Activated CD4-positive, CD25-positive, alpha-beta regulatory T cell treated with anti-CD3 and anti-CD28 coated beads, Interleukin-2, amount 50 U/mL, for 24 hours (primary cell): ENCODE measurements around the gene EEF2K.
"Not testable (repeated sequence)": the region's sequence is repeated elsewhere in the genome, so short reads cannot be mapped to it uniquely, and the experiment has no call there.

Source experiments
- ATAC-seq, 2 donors: fragments of 150-1000 bp; cut with Tn5 transposase; one replicate each; pipeline ENCODE4 v1.10.0; 2021; ENCODE audit warnings: mild to moderate bottlenecking in 1 of 2, moderate library complexity in 1 of 2

Gene EEF2K

DNA sequence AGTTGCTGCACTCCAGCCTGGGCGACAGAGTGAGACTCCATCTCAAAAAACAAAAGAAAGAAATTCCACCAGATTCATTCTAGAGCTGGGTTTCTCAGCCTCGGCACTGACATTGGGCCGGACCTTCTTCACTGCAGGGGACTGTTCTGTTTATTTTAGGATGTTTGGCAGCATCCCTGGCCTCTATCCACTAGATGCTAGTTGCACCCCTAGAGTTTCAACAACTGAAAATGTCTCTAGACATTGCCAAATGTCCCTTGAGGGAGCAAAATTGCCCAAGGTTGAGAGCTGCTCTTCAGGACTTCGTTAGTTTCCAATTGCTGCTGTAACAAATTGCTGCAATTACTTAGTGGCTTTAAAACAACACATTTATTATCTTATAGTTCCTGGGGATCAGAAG is 7.2 kb downstream of the EEF2K start:
- ATAC-seq = no peak

DNA sequence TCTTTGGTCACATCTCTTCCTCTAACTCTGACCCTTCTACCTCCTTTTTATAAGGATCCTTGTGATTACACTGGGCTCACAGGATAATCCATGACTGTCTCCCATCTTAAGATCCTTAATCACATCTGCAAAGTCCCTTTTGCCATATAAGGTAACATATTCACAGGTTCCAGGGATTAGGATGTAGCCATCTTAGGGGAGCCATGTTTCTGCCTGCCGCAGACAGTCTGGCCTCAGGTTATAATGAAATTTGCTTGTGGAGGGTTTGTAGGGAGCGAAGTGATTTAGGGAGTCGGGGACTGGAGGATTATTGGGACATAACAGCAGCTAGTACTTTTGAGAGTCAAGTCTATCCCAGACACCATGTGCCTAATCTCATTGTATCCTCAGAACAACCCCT is 7.7 kb downstream of the EEF2K start:
- no peak for ATAC-seq

DNA sequence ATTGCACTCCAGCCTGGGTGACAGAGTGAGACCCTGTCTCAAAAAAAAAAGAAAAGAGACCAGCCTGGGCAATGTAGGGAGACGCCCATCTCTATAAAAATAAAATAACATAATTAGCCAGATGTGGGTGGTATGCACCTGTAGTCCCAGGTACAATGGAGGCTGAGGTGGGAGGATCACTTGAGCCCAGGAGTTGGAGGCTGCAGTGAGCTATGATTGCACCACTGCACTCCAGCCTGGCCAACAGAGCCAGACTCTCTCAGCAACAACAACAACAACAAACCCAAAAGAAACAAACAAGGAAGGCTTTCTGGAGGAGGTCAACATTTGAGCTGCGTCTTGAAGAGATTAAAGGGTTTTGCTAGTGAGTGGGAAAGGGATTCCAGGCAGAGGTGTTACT is 8.3 kb downstream of the EEF2K start:
- ATAC-seq = no peak

DNA sequence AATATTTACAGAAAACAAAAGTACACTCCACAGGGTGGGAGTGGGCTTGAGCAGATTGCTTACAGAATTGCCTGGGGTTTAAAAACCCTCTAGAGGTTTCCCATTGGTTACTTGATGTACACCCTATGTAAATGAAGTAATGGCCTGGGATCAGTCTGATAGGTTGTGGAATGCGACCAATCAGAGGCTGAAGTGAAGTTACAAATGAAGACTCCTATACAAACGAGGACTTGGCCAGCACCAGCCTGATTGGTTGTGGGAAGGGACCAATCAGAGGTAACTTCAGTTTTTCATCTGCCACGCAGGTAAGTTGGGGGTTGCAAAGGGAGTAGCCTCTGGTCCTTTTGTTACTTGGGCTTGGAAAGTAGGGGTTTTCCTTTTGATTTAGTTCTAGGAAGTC is 8.8 kb downstream of the EEF2K start:
- ATAC-seq = no peak

DNA sequence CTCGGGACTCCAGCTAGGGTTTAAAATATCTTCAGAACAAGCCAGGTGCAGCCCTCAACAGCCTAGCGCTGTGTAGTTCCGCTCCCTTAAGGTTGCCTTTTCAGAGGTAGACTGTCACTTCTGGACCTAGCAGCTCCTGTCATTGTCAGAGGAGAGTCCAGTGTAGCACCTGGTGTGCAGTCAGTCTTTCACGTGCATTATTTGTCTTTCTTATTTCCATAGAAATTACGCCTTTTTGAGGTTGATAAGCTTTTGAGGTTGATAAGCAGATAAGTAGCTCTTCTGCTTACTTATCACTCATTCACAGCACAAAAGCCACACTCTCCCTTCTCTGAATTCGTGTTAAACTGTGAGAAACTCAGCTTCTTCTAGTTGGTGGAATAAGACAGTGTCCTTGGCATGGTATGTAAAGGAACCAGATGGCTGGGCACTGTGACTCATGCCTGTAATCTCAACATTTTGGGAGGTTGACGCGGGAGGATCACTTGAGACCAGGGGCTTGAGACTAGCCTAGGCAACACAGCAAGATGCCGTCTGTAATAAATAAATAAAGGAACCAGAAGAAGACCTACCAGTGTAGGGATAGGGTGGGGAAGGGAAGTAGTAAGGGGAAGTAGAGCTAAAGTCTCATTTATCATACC is 10.2 kb downstream of the EEF2K start:
- peak; percentile 51 to 59 for ATAC-seq

DNA sequence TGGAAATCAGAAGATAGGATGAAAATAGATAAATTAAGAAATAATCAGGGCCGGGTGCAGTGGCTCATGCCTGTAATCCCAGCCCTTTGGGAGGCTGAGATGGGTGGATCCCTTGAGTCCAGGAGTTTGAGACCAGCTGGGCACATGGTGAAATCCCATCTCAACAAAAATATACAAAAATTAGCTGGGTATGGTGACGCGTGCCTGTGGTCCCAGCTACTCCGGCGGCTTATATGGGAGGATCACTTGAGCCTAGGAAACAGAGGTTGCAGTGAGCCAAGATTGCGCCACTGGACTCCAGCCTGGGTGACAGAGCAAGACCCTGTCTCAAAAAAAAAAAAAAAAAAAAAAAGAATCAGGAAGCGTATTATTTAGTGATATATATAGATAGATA is 10.8 kb downstream of the EEF2K start:
- not testable (repeated sequence) for ATAC-seq

DNA sequence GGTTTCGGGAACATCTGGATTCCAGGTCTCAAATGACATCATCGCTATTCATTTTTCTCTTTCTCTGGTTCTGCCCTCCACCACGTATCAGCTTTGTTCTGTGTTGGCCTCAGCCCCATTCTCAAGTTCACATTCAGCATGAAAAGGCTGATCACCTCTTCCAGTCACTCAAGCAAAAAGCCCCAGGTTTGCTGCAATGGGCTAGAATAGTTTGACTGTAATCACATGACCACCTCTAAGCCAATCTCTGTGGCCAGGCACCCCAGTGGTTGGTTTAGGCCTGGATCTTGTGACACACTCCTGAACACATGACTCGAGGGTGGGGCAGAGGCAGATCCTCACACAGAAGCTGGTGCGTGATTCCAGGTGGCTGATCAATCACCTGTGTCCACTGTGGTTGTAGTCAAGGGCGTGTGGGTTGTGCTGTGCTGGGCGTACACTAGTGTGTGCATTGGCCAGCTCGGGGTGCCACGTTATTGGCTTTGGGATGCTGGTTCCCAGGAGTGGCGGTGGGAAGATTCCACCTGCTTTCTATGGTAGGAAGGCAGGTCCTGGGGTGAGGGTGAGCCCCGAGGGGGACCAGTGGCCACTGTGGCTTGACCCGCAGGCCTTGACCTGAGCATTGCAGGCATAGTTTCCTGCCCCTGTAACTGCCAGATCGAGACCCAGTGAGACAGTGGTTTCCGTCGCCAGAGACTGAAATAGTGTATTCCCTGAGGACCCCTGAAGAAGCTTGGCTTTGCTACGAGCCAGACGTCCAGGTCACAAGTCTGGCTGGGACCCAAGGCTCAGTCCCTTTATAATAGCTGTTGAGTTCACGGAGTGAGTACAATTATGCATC is 12.0 kb downstream of the EEF2K start:
- peak; percentile 62 to 79 for ATAC-seq

DNA sequence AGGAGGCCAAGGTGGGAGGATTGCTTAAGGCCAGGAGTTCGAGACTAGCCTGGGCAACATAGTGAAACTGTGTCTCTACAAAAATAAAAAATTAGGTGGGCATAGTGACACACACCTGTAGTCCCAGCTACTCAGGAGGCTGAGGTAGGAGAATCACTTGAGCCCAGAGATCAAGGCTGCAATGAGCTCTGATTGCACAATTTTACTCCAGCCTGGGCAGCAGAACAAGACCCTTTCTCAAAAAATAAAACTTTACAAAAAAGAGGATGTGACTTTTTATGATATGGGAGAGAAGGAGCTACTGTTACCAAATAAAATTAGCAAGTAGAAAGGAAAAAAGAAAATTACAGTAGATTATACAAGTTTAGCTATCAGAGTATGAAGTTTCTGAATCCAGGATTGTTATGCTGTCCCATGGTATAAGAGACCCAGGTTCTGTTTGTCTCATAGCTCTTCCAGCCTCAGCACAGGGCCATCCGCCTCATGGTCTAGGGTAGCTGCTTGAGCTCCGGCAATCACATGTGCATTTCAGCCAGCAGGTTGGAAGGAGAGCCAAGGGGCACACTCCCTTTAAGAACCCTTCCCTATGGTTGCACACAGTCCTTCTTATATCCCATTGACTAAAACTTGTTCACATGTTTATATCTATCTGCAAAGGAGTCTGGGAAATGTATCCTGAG is 13.5 kb downstream of the EEF2K start:
- no peak for ATAC-seq

DNA sequence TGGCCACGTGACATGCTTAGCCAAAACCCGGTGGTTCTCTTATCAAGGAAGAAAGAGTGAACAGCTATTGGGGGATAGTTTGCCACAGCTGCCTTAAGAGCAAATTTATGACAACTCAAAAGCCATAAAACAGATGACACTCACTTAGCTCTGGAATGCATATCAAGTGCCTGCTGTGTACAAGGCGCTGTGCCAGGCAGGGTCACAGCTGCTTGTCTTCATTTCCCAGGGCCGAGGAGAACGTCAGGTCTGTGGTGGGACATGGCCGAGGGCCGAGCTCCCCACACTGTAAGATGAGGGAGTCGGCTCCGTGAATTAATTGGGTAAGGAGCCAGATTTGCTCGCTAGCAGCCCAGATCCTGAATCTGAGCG is 14.0 kb downstream of the EEF2K start:
- no peak for ATAC-seq

DNA sequence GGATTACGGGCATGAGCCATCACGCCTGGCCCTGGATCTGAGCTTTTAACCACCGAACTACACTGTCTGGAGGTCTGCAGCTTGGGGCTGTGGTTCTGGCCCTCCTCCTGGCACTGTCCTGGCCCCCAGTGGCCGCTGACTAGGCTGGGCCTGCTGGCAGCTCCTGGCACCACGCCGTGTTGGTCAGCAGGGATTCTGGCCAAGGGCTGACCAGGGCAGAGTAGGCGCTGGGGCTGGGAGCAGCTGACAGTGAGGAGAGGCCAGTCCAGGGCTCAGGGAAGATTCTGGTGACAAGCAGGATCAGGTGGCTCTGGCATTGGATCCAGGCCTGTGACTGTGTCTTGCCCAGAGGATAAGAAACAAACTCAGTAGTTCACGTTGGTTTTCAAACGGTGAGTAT is 14.6 kb downstream of the EEF2K start:
- ATAC-seq = no peak

DNA sequence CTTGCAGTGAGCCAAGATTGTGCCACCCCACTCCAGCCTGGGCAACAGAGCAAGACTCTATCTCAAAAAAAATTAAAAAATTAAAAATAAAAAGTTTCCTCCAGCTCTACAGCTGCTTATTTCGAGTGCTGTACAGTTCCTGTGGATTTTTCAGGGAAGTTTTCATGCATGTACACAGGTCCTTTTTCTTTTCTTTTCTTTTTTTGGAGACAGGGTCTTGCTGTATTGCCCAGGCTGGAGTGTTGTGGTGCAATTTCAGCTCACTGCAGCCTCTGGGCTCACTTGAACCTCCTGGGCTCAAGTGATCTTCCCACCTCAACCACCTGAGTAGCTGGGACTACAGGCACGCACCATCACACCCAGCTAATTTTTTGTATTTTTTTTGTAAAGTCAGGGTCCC is 15.9 kb downstream of the EEF2K start:
- ATAC-seq = no peak

DNA sequence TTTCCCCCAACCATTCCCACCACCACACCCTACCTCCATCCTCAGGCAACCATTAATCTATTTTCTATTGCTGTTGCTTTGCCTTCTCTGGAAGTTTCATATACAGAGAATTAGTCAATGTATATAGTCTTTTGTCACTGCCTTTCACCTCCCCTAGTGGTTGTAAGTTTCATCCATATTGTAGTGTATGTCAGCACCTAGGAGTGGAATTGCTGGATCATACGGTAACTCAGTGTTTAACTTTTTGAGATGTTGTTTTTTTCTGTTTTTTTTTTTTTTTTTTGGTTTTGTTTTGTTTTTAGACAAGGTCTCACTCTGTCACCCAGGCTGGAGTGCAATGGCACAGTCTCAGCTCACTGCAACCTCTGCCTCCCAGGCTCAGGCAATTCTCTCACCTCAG is 16.9 kb downstream of the EEF2K start:
- ATAC-seq = no peak

DNA sequence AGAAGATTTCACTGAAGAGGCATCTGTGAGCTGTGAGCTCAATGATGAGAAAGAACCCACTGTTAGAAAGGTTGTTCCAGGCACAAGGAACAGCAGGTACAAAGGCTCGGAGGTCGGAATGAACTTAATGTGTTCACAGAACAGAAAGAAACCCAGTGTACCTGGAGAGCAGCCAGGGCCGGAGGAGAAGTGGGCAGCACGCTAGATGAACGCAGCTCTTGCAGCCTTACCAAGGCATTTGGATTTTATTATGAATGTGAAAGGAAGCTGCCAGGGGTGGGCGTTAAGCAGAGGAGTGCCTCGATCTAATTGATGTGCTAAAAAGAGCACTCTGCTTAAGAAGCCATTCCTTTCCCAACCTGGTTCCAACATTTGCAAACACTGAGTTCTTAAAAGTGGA is 19.0 kb downstream of the EEF2K start:
- no peak for ATAC-seq

DNA sequence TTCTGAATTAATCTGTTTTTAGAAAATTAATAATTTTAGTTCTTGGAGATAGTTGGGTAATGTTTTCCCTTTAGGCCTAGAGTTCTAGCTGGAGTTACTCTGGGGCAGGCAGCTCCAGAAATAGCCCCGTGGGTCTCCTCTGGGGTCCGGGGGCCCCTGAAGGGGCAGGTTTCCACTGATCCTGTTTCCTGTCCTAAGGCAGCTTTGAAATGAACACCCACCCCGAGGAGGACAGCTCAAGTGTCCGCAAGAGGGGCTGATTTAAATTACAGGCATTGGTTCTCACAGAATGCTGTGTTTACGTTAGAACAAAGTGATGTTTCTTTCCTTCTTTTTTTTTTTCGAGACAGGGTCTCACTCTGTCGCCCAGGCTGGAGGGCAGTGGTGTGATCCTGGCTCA is 23.8 kb downstream of the EEF2K start:
- ATAC-seq = no peak

DNA sequence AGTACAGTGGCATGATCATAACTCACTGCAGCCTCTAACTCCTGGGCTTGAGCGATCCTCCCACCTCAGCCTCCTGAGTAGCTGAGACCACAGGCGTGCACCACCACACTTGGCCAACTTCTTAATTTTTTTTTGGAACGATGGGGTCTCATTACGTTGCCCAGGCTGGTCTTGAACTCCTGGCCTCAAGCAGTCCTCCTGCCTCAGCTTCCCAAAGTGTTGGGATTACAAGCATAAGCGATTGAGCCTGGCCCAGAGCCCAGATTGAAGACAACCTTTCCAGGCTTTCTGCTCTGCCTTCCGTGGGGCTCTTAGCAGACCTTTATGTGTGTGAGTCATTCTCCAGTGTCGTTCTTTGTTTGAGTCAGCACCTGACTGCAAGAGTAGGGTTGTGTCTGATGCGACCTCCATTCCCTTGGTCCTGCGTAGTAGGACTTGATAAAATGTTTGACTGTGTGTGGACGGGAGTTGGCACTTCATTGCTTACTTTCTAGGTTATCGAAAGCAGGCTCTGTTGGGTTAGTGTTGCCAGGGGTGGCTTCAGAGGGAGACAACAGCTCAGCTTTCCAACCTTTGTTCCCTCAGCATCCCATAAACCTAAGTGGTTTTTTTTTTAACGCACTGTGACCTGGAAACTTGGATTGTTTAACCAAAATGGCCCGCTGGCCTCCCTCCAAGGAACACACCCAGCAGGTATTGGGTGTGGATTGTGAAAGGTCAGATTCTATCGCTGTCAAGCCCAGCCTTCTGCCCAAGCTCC is 26.4 kb downstream of the EEF2K start:
- peak; percentile 99 to 100 for ATAC-seq

DNA sequence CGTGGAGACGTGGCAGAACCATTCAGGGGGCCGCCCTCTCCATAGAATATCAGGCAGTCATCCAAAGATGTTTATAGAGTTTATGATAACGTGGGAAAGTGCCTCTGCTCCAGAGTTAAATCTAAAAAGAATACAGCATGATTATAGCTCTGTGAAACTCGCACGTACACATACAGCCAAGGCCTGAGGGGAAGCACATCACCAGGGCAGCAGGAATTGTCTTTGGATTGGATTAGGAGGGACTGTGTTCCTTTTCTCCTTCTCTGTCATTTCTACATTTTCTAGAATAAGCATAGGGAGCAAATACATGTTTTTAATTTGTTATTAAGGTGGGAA is 26.9 kb downstream of the EEF2K start:
- no peak for ATAC-seq

DNA sequence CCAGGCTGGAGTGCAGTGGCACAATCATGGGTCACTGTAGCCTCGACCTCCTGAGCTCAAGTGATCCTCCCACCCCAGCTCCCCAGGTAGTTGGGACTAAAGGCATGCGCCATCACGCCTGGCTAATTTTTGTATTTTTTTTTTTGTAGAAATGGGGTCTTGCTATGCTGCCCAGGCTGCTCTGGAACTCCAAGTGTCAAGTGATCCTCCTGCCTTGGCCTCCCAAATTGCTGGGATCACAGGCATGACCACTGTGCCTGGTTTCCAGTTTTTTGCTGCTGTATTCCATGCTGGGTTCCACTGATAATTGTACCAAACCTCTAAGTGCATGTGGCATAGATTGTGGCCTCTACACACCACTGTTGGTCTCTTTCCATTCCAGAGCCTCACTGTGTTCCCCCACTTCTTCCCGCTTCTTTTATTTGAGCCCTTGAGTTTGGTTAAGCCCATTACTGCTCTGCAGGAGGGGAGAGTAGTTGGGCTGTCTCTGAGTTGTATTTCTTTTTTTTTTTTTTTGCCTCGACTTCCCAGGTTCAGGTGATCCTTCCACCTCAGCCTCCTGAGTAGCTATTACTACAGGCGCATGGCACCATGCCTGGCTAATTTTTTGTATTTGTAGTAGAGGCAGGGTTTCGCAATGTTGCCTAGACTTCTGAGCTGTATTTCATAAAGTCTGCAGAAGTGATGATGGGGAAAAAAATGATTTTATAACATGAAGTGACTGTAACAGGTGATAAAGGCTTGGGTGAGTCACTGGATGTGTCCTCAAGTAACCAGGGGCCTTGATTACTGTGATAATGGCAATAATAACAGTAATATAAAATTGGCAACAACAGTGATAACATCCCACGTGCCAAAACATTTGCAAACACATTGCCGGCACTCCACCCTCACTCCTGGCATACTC is 30.0 kb downstream of the EEF2K start:
- no peak for ATAC-seq

DNA sequence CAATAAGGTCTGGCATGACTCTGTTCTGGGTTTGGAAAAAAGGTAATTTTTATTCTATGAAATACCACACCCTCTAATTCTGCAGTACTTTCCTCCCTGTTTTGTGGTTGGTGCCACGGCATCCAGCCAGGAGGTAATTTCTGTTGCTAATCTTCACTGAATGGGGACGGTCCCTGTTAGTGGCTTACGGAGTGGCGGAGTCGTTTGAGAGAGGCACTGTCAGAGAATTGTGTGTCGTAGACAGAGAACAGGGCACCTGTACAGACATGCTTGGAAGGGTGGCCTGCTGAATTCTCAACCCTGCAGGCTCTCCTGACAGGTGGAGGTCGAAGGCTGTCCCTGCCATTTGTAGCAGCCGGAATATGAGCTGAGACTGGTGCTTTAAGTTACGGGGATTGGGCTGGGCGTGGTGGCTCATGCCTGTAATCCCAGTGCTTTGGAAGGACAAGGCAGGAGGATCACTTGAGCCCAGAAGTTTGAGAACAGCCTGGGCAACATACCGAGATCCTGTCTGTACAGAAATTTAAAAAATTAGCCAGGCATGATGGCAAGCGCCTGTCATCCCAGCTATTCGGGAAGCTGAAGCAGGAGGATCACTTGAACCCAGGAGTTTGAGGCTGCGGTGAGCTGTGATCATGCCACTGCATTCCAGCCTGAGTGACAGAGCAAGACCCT is 33.2 kb downstream of the EEF2K start:
- peak in 1 of 2 donors; percentile 49 for ATAC-seq

DNA sequence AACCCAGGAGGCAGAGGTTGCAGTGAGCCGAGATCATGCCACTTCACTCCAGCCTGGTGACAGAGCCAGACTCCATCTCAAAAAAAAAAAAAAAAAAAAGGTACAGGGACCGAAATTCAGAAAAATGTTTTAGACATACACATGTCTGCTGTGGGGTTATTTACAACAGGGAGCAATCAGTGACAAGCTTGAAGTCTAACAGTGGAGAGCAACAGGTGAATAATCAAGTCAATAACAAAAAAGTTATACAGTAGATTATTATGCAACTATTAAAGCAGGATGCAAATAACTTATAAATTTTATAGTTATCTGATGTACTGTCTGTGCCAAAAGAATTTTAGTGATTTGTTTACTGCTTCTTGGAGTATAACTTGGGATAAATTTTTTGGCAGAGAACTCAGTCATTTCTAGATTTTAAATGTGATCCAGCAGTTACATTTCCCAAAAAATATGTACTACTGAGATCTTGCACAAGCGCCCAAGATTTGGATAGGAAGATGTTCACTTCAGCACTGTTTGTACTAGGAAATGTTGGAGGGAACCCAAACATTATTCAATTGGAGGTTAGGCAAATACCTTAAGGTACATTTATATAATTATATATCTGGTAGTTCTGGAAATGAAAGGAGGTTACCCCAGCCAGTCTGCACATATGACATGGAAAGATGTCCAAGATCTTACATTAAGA is 34.1 kb downstream of the EEF2K start:
- ATAC-seq = no peak

DNA sequence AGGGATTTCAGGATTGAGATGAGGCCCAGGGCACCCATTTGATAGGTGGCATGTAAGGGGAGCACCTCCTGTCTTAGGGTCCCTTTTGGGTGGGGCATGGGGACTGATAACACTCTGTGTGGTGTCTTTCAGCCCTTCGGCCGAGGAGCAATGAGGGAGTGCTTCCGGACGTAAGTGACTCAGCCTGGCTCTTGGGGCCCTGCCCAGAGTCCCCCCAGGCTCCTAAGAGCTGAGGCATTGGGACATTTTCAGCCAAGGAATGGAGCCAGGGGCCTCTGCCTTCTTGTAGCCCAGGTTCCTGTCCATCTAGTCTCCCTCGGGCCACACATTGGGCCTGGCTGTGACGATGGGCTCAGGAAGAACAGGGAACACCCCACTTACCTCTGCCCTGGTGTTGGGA is 44.4 kb downstream of the EEF2K start:
- ATAC-seq = no peak

DNA sequence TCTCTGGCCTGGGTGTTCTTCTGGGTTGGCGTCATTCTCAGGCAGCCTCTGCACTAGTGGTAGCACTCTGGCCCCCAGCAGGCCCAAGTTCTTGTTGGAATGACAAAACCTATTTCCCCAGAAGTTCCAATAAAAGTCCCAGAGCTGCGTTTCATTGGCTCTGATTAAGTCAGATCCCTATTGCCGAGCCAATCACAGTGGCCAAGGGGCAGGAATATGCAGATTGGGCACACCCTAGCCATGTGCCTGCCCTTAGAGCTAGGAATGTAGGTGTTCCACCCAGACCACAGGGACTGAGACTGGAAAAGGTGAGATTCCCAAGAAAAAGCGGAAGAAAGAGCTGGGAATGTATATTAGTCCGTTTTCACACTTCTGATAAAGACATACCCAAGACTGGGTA is 46.2 kb downstream of the EEF2K start:
- no peak for ATAC-seq
